ENCODE data around the gene ATP1B1. TPM values are rescaled to one million over a fixed set of nuclear protein-coding genes. Genes with fewer than 3 reads are reported as not detected.

ATP1B1 gene
- total and polyA plus RNA-seq, 9 of the 15 experiments (the other 6 are each of a cell fraction or from before 2014, with no cell fraction given), result 0.76 to 3.0 (median 1.7) TPM

GRCh38 chr1:169064103-169064502 is 42.4 kb upstream of the ATP1B1 start:
- H3K4me1 ChIP-seq (replicated peaks in 1 of 2; ENCODE audit: control insufficient read depth in 2 of 2, insufficient read depth in 2 of 2, low read length in 2 of 2), result peaks cover 0 to 20% of the 10 kb centered on the region in 2 experiments; a peak in 4 of 5 replicates
- no peak for TF ChIP-seq BRD9 (IDR thresholded peaks at IDR 0.05; ENCODE audit: low read depth, partially characterized antibody)
- no peak for TF ChIP-seq TCF7 (IDR thresholded peaks at IDR 0.05; ENCODE audit: borderline replicate concordance)
- peak in 1 of 2 experiments; percentile 11; a peak in 1 of 4 replicates for TF ChIP-seq RAD21 (CRISPR knock-in tag; conservative IDR thresholded peaks at IDR 0.05 in 1 of 2, IDR thresholded peaks at IDR 0.05 in 1 of 2)
- no peak for TF ChIP-seq CEBPG (CRISPR knock-in tag; IDR thresholded peaks at IDR 0.05)
- TF ChIP-seq CEBPG (tag; conservative IDR thresholded peaks at IDR 0.05 in 1 of 2, IDR thresholded peaks at IDR 0.05 in 1 of 2), result no peak
- no peak for TF ChIP-seq CHD2 (IDR thresholded peaks at IDR 0.05; ENCODE audit: low read depth, low read length)
- no peak for TF ChIP-seq NBN (IDR thresholded peaks at IDR 0.05; ENCODE audit: low read depth)
- TF ChIP-seq UBTF (IDR thresholded peaks at IDR 0.05; ENCODE audit: borderline replicate concordance in 1 of 2, low read depth in 2 of 2, low read length in 2 of 2), result 0 out of 4 replicates have a peak, but pooled peaks of 1 of the 2 experiments have one; percentile 59
- TF ChIP-seq HDAC2 (IDR thresholded peaks at IDR 0.05), result no peak
- TF ChIP-seq CTCF (IDR thresholded peaks at IDR 0.05 in 2 of 3, conservative IDR thresholded peaks at IDR 0.05 in 1 of 3; ENCODE audit: insufficient read depth in 2 of 3, low read depth in 1 of 3, low read length in 3 of 3), result peak in 1 of 3 experiments; percentile 36; a peak in 2 of 6 replicates
- TF ChIP-seq RBM22 (IDR thresholded peaks at IDR 0.05; ENCODE audit: low read depth, low read length, poor library complexity, severe bottlenecking), result no peak
- TF ChIP-seq SETDB1 (IDR thresholded peaks at IDR 0.05; ENCODE audit: low read length), result no peak
- no peak for TF ChIP-seq CREBBP (IDR thresholded peaks at IDR 0.05; ENCODE audit: low read depth, low read length)
- TF ChIP-seq USF1 (CRISPR knock-in tag; IDR thresholded peaks at IDR 0.05), result peak; percentile 32; the same call in 1 of the 2 replicates
- TF ChIP-seq TCF7L2 (IDR thresholded peaks at IDR 0.05; ENCODE audit: low read depth, low read length), result no peak
- TF ChIP-seq DMBX1 (CRISPR knock-in tag; IDR thresholded peaks at IDR 0.05; ENCODE audit: borderline replicate concordance), result no peak
- no peak for TF ChIP-seq MAFK (IDR thresholded peaks at IDR 0.05; ENCODE audit: low read length)

More at GRCh38 chr1:169064103-169064502, 42.4 kb upstream of the ATP1B1 start:
- peaks cover 0 to 4% of the 10 kb centered on the region in 2 experiments; a peak in 1 of 5 replicates for H3K27me3 ChIP-seq (ENCODE audit: control insufficient read depth in 2 of 2, insufficient read depth in 2 of 2, low read length in 2 of 2)
- in situ Hi-C loops (cut with MboI) (no loop called here), intact Hi-C loops (cut with micrococcal nuclease) (no loop called here)
- H3K9me1 ChIP-seq (ENCODE audit: control insufficient read depth, insufficient read depth, low read length), result no peaks in the 10 kb centered on the region
- H3K36me3 ChIP-seq (ENCODE audit: control insufficient read depth, insufficient read depth, low read length), result no peaks in the 10 kb centered on the region
- POLR2A ChIA-PET, result no interaction called here
- H4K20me1 ChIP-seq (replicated peaks; ENCODE audit: control insufficient read depth, insufficient read depth, low read length), result no peaks in the 10 kb centered on the region
- no peak overlapping the region for H3K9ac ChIP-seq (ENCODE audit: insufficient read depth in 1 of 2, low read depth in 2 of 2, low read length in 2 of 2)
- no peak overlapping the region for H3K4me2 ChIP-seq (ENCODE audit: insufficient read depth, low read length)
- no TSS peak for BruUV-seq (replicated peaks)
- peak; percentile 76 for ATAC-seq
- 0 out of 2 replicates have a peak overlapping the region, but pooled peaks have one; percentile 18 for H2AFZ ChIP-seq (ENCODE audit: low read depth, low read length)
- DNase-seq (ENCODE audit: extremely low read depth in 1 of 4, low spot score in 3 of 4), result no peak
- CTCF ChIA-PET (ENCODE audit: low intra/inter-chr PET ratio), result no interaction called here
- H3K27ac ChIP-seq (ENCODE audit: extremely low read depth, low read depth, low read length), result no peak overlapping the region
- no peak for FAIRE-seq
- no peaks in the 10 kb centered on the region for H3K9me3 ChIP-seq (replicated peaks; ENCODE audit: control insufficient read depth, insufficient read depth, low read depth, low read length)
- WGBS (ENCODE audit: insufficient coverage, low coverage, missing lambda C conversion rate), result 2% methylated on average over 6 of the region's 7 CpGs
- no peak overlapping the region for H3K4me3 ChIP-seq
- no peaks in the 10 kb centered on the region for H3K79me2 ChIP-seq (ENCODE audit: control insufficient read depth, insufficient read depth, low read length)
